HEK293 (cell line): ENCODE measurements around the gene PRR18.

Source experiments
- CTCF ChIA-PET: fragments of 350-600 bp; formaldehyde crosslinking; extraction: SDS; loops from one replicate; lab custom pipeline; 2021; ENCODE audit warnings: antibody characterized with exemption; lab: Yijun Ruan, JAX
- POLR2A ChIA-PET: fragments of 300-600 bp; formaldehyde crosslinking; extraction: SDS; loops from one replicate; lab custom pipeline; 2020; ENCODE audit warnings: antibody characterized with exemption, inconsistent platforms; lab: Yijun Ruan, JAX
- H3K27ac ChIP-seq: fragments of 200-500 bp; sonication (Bioruptor generic); 2 replicates; pipeline ENCODE4 v1.5.1; 2014; ENCODE audit warnings: low read depth, low read length, control low read depth, inconsistent platforms; ENCODE audit errors: extremely low read depth
- H3K36me3 ChIP-seq, 2 experiments: fragments of 200-500 bp in 1 of 2; sonication (Bioruptor generic) in 1 of 2; 1 replicate in 1 of 2; 2 replicates in 1 of 2; pipeline ENCODE4 v1.5.1; 2014 to 2017; ENCODE audit warnings: inconsistent platforms in 2 of 2, low read length in 2 of 2; ENCODE audit not compliant: control insufficient read depth in 2 of 2, insufficient read depth in 1 of 2
- H3K4me1 ChIP-seq: fragments of 200-500 bp; sonication (Bioruptor generic); 2 replicates; pipeline ENCODE4 v1.5.1; 2014; ENCODE audit warnings: mild to moderate bottlenecking, low read length, inconsistent platforms; ENCODE audit not compliant: control insufficient read depth, insufficient read depth
- H3K4me3 ChIP-seq: 2 replicates; pipeline ENCODE4 v1.5.1; 2011; ENCODE audit warnings: low read depth, mild to moderate bottlenecking, control low read depth, low read length, moderate library complexity
- H3K9me3 ChIP-seq: fragments of 200-500 bp; sonication (Bioruptor generic); 2 replicates; pipeline ENCODE4 v1.5.1; 2014; ENCODE audit warnings: low read depth, low read length, inconsistent platforms; ENCODE audit not compliant: control insufficient read depth, insufficient read depth
- BCL11A ChIP-seq: fragments of 450-650 bp; formaldehyde crosslinking; IDR thresholded peaks from 2 replicates; pipeline ENCODE4 v1.5.1; 2016; ENCODE audit warnings: low read depth, missing biosample characterization, missing genetic modification characterization
- BCL6B ChIP-seq: fragments of 450-650 bp; formaldehyde crosslinking; IDR thresholded peaks from 2 replicates; pipeline ENCODE4 v1.5.1; 2017; ENCODE audit warnings: missing biosample characterization, missing genetic modification characterization
- GFI1B ChIP-seq: fragments of 450-650 bp; formaldehyde crosslinking; IDR thresholded peaks from 2 replicates; pipeline ENCODE4 v1.5.1; 2016; ENCODE audit warnings: missing biosample characterization, missing genetic modification characterization
- KLF8 ChIP-seq: fragments of 450-650 bp; formaldehyde crosslinking; IDR thresholded peaks from 2 replicates; pipeline ENCODE4 v1.5.1; 2016; ENCODE audit warnings: missing biosample characterization, missing genetic modification characterization
- OSR2 ChIP-seq: fragments of 450-650 bp; formaldehyde crosslinking; IDR thresholded peaks from 2 replicates; pipeline ENCODE4 v1.5.1; 2016; ENCODE audit warnings: missing biosample characterization, missing genetic modification characterization
- OVOL3 ChIP-seq: fragments of 450-650 bp; formaldehyde crosslinking; IDR thresholded peaks from 2 replicates; pipeline ENCODE4 v1.5.1; 2016; ENCODE audit warnings: missing biosample characterization, missing genetic modification characterization
- REPIN1 ChIP-seq: fragments of 450-650 bp; formaldehyde crosslinking; IDR thresholded peaks from 2 replicates; pipeline ENCODE4 v1.5.1; 2017; ENCODE audit warnings: missing biosample characterization, missing genetic modification characterization, low read depth
- SALL2 ChIP-seq: fragments of 450-650 bp; formaldehyde crosslinking; IDR thresholded peaks from 2 replicates; pipeline ENCODE4 v1.5.0; 2017; ENCODE audit warnings: missing biosample characterization, mild to moderate bottlenecking, missing genetic modification characterization, borderline replicate concordance
- SCRT1 ChIP-seq: fragments of 450-650 bp; formaldehyde crosslinking; IDR thresholded peaks from 2 replicates; pipeline ENCODE4 v1.5.1; 2016; ENCODE audit warnings: missing biosample characterization, missing genetic modification characterization, borderline replicate concordance
- WT1 ChIP-seq: fragments of 450-650 bp; formaldehyde crosslinking; IDR thresholded peaks from 2 replicates; pipeline ENCODE4 v1.5.1; 2016; ENCODE audit warnings: missing biosample characterization, missing genetic modification characterization
- ZBTB21 ChIP-seq: fragments of 450-650 bp; formaldehyde crosslinking; IDR thresholded peaks from 2 replicates; pipeline ENCODE4 v1.5.1; 2017; ENCODE audit warnings: missing biosample characterization, missing genetic modification characterization
- ZBTB6 ChIP-seq: fragments of 450-650 bp; formaldehyde crosslinking; IDR thresholded peaks from 2 replicates; pipeline ENCODE4 v1.5.1; 2017; ENCODE audit warnings: missing biosample characterization, missing genetic modification characterization
- ZIC2 ChIP-seq: fragments of 450-650 bp; formaldehyde crosslinking; IDR thresholded peaks from 2 replicates; pipeline ENCODE4 v1.5.1; 2016; ENCODE audit warnings: missing biosample characterization, missing genetic modification characterization
- ZNF138 ChIP-seq: fragments of 450-650 bp; formaldehyde crosslinking; IDR thresholded peaks from 2 replicates; pipeline ENCODE4 v1.5.1; 2016; ENCODE audit warnings: missing biosample characterization, missing genetic modification characterization, borderline replicate concordance
- ZNF169 ChIP-seq: fragments of 450-650 bp; formaldehyde crosslinking; IDR thresholded peaks from 2 replicates; pipeline ENCODE4 v1.5.1; 2016; ENCODE audit warnings: missing biosample characterization, missing genetic modification characterization
- ZNF184 ChIP-seq: fragments of 450-650 bp; IDR thresholded peaks from 2 replicates; pipeline ENCODE4 v1.5.1; 2018; ENCODE audit warnings: missing biosample characterization, mild to moderate bottlenecking, missing genetic modification characterization
- ZNF239 ChIP-seq: fragments of 450-650 bp; formaldehyde crosslinking; IDR thresholded peaks from 2 replicates; pipeline ENCODE4 v1.5.1; 2016; ENCODE audit warnings: missing biosample characterization, missing genetic modification characterization
- ZNF292 ChIP-seq: fragments of 450-650 bp; formaldehyde crosslinking; IDR thresholded peaks from 2 replicates; pipeline ENCODE4 v1.5.1; 2016; ENCODE audit warnings: low read depth, missing biosample characterization, missing genetic modification characterization, borderline replicate concordance
- ZNF324 ChIP-seq: fragments of 450-650 bp; formaldehyde crosslinking; IDR thresholded peaks from 2 replicates; pipeline ENCODE4 v1.5.1; 2016; ENCODE audit warnings: missing biosample characterization, missing genetic modification characterization
- ZNF433 ChIP-seq: fragments of 450-650 bp; formaldehyde crosslinking; IDR thresholded peaks from 2 replicates; pipeline ENCODE4 v1.5.1; 2016; ENCODE audit warnings: missing biosample characterization, missing genetic modification characterization, low read depth
- ZNF521 ChIP-seq: fragments of 450-650 bp; formaldehyde crosslinking; IDR thresholded peaks from 2 replicates; pipeline ENCODE4 v1.5.1; 2017; ENCODE audit warnings: missing biosample characterization, mild to moderate bottlenecking, missing genetic modification characterization
- ZNF558 ChIP-seq: fragments of 450-650 bp; formaldehyde crosslinking; IDR thresholded peaks from 2 replicates; pipeline ENCODE4 v1.5.1; 2016; ENCODE audit warnings: missing biosample characterization, missing genetic modification characterization
- ZNF560 ChIP-seq: fragments of 450-650 bp; formaldehyde crosslinking; IDR thresholded peaks from 2 replicates; pipeline ENCODE4 v1.5.1; 2017; ENCODE audit warnings: missing biosample characterization, missing genetic modification characterization, borderline replicate concordance
- ZNF600 ChIP-seq: fragments of 450-650 bp; formaldehyde crosslinking; IDR thresholded peaks from 2 replicates; pipeline ENCODE4 v1.5.1; 2016; ENCODE audit warnings: missing biosample characterization, missing genetic modification characterization
- ZNF629 ChIP-seq: fragments of 450-650 bp; formaldehyde crosslinking; IDR thresholded peaks from 2 replicates; pipeline ENCODE4 v1.5.1; 2017; ENCODE audit warnings: missing biosample characterization, missing genetic modification characterization
- ZNF660 ChIP-seq: fragments of 450-650 bp; IDR thresholded peaks from 2 replicates; pipeline ENCODE4 v1.5.1; 2018; ENCODE audit warnings: missing biosample characterization, mild to moderate bottlenecking, missing genetic modification characterization
- ZNF792 ChIP-seq: fragments of 450-650 bp; formaldehyde crosslinking; IDR thresholded peaks from 2 replicates; pipeline ENCODE4 v1.5.1; 2016; ENCODE audit warnings: missing biosample characterization, missing genetic modification characterization
- ZSCAN30 ChIP-seq: fragments of 450-650 bp; IDR thresholded peaks from 2 replicates; pipeline ENCODE4 v1.5.1; 2018; ENCODE audit warnings: missing biosample characterization, mild to moderate bottlenecking, missing genetic modification characterization, moderate library complexity
- TF ChIP-seq, protein P1 (sequence below): fragments of 450-650 bp; formaldehyde crosslinking; IDR thresholded peaks from 2 replicates; pipeline ENCODE4; 2016; ENCODE audit warnings: missing biosample characterization, missing genetic modification characterization
- TF ChIP-seq, protein P2 (sequence below): fragments of 450-650 bp; formaldehyde crosslinking; IDR thresholded peaks from 2 replicates; pipeline ENCODE4 v1.5.1; 2016; ENCODE audit warnings: missing biosample characterization, missing genetic modification characterization
- TF ChIP-seq, protein P3 (sequence below): fragments of 450-650 bp; formaldehyde crosslinking; IDR thresholded peaks from 2 replicates; pipeline ENCODE4 v1.5.1; 2016; ENCODE audit warnings: missing biosample characterization, missing genetic modification characterization

The PRR18 gene

GRCh38 chr6:166282394-166283032, 25.7 kb downstream of the PRR18 start:
- TF ChIP-seq GFI1B (tag by site-specific recombination) (no peak), ZNF239 (no peak), ZNF184 (no peak), OSR2 (tag by site-specific recombination) (no peak), ZNF600 (tag by site-specific recombination) (no peak), ZNF433 (no peak), ZSCAN30 (tag by site-specific recombination) (no peak), ZNF292 (no peak), BCL6B (tag by site-specific recombination) (no peak), ZNF521 (tag by site-specific recombination) (no peak)
- TF ChIP-seq, protein P1, sequence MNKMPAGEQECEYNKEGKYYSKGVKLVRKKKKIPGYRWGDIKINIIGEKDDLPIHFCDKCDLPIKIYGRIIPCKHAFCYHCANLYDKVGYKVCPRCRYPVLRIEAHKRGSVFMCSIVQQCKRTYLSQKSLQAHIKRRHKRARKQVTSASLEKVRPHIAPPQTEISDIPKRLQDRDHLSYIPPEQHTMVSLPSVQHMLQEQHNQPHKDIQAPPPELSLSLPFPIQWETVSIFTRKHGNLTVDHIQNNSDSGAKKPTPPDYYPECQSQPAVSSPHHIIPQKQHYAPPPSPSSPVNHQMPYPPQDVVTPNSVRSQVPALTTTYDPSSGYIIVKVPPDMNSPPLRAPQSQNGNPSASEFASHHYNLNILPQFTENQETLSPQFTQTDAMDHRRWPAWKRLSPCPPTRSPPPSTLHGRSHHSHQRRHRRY, result no peak
- TF ChIP-seq, protein P2, sequence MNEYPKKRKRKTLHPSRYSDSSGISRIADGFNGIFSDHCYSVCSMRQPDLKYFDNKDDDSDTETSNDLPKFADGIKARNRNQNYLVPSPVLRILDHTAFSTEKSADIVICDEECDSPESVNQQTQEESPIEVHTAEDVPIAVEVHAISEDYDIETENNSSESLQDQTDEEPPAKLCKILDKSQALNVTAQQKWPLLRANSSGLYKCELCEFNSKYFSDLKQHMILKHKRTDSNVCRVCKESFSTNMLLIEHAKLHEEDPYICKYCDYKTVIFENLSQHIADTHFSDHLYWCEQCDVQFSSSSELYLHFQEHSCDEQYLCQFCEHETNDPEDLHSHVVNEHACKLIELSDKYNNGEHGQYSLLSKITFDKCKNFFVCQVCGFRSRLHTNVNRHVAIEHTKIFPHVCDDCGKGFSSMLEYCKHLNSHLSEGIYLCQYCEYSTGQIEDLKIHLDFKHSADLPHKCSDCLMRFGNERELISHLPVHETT (tag by site-specific recombination), result no peak
- TF ChIP-seq, all 188 proteins: peak for 0
- no peaks in the 10 kb centered on the region for H3K36me3 ChIP-seq
- no peaks in the 10 kb centered on the region for H3K4me1 ChIP-seq
- H3K27ac ChIP-seq, result no peak overlapping the region
- ChIA-PET CTCF (interaction anchor here (0.5 to 3.7 kb wide), 5 partner anchors 31 to 493 kb away, joined by 3 to 23 read pairs (median 4); no protein-coding TSS in a partner anchor), POLR2A (no interaction called here)
- H3K4me3 ChIP-seq, result no peak overlapping the region
- H3K9me3 ChIP-seq, result no peaks in the 10 kb centered on the region

- CTCF ChIA-PET, result interaction anchor here (0.5 to 3.7 kb wide), 8 partner anchors 9 to 124 kb away, joined by 3 to 23 read pairs (median 4); partner anchors contain the start of gene SFT2D1
- TF ChIP-seq SCRT1 (tag by site-specific recombination) (no peak), BCL11A (tag by site-specific recombination) (no peak), ZBTB6 (tag by site-specific recombination) (no peak), ZNF629 (no peak), REPIN1 (tag by site-specific recombination) (no peak), OVOL3 (tag by site-specific recombination) (no peak), ZNF138 (tag by site-specific recombination) (no peak), ZNF433 (no peak), ZNF324 (tag by site-specific recombination) (no peak), ZNF792 (no peak), SALL2 (tag by site-specific recombination) (no peak), ZNF660 (tag by site-specific recombination) (no peak), KLF8 (no peak), WT1 (no peak), ZIC2 (tag by site-specific recombination) (no peak), ZNF560 (tag by site-specific recombination) (no peak), ZBTB21 (tag by site-specific recombination) (no peak), ZNF558 (no peak), ZNF169 (tag by site-specific recombination) (no peak)
- TF ChIP-seq, protein P3, sequence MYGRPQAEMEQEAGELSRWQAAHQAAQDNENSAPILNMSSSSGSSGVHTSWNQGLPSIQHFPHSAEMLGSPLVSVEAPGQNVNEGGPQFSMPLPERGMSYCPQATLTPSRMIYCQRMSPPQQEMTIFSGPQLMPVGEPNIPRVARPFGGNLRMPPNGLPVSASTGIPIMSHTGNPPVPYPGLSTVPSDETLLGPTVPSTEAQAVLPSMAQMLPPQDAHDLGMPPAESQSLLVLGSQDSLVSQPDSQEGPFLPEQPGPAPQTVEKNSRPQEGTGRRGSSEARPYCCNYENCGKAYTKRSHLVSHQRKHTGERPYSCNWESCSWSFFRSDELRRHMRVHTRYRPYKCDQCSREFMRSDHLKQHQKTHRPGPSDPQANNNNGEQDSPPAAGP (tag by site-specific recombination), result no peak
- no peaks in the 10 kb centered on the region for H3K9me3 ChIP-seq
- H3K4me3 ChIP-seq, result no peak overlapping the region
- H3K27ac ChIP-seq, result no peak overlapping the region
- no peaks in the 10 kb centered on the region for H3K4me1 ChIP-seq
- no peaks in the 10 kb centered on the region for H3K36me3 ChIP-seq
- POLR2A ChIA-PET, result interaction anchor here (0.8 kb wide), 2 partner anchors 24 to 346 kb away, joined by 3 to 4 read pairs; no protein-coding TSS in a partner anchor
Measured at GRCh38 chr6:166281104-166281503, 27.1 kb downstream of the PRR18 start.
